ENCODE results near the gene TSPAN19.

Gene TSPAN19

GRCh38 chr12:85000729-85001128 lies 35.3 kb downstream of the TSPAN19 start:
- no peak for DNase-seq (ENCODE audit: low read depth)

- DNase-seq (ENCODE audit: low read depth) = no peak
Observed at GRCh38 chr12:84998341-84998740, 37.7 kb downstream of the TSPAN19 start.

- DNase-seq (ENCODE audit: low read depth) = no peak
Observed at GRCh38 chr12:84996759-84997158, 39.3 kb downstream of the TSPAN19 start.

GRCh38 chr12:84995641-84996040 lies 40.4 kb downstream of the TSPAN19 start:
- no peak for DNase-seq (ENCODE audit: low read depth)

- no peak for DNase-seq (ENCODE audit: low read depth)
Observed at GRCh38 chr12:84994426-84994825, 41.7 kb downstream of the TSPAN19 start.

DNA sequence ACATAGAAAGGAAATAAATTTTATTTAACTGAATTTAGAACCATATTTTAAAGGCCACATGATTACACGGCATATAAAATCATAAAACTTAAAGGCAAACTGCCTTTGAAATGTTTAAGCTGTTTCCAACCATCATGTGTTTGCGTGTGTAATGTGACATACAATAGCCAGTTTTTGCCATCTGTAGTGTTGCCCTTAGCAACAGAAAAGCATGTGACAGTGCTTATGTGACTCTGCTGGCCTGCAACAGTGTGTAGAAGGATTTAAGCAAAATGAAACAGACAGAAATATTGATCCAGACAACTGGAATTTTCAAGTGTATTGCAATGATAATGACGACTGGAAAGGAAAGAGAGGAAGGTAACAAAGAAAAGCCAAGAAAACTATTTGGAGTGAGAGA lies 49.5 kb downstream of the TSPAN19 start:
- no peak for DNase-seq (ENCODE audit: low read depth)

DNA sequence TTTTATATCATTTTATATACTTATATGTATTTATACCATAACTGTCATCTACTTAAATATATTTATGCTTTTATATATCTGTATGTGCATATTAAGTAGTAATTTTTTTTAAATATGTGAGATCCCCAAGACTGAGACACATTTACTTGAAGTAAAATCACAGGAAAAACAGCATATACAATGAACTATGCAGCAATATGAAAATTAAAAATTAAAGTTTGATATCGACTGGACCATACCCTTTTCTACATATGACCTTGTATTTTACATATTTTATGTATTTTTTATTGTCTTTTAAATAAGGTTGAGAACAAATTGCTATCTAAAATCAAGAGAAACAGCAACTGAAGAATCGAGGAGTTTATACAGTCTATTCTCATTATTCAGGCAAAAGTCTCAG lies 50.0 kb downstream of the TSPAN19 start:
- DNase-seq (ENCODE audit: low read depth) = no peak

DNA sequence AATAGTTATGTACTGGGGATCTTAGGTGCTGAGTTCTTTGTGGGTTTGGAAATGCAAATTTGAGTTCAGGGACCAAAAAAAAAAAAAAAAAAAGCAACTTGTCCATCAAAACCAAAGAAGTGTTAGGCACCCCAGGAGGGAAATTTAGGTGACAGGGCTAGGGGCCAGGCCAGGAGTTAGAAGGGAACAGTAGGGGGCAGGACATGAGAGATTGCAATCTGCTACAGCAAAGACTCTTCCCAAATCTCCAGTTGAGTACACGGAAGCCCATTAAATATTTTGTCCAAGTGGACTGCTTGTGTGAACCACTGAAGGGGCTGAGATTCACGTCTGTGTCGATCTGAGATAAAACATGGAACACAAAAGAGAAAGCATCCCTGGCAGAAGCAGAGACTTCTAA lies 52.8 kb downstream of the TSPAN19 start:
- DNase-seq (ENCODE audit: low read depth) = no peak

DNA sequence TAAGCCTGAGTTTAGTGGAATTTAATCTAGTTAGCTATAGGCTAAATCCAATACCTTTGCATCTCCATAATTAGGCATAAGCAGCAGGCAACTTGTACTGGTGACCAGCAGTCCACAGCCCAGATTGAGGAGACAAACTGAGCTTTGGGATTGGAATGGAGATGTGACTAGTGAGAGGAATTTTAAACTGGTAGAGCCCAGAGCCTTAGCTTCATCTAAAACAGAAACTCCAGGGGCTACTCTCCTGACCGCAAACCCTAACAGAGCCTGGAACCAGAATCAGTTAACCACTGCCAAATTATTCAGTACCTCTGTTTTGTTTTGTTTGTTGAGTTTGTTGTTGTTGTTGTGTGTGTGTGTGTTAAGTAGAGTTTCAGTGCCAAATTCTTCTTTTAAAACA lies 53.2 kb downstream of the TSPAN19 start:
- DNase-seq (ENCODE audit: low read depth) = no peak

- no peak for DNase-seq (ENCODE audit: low read depth)
Observed at GRCh38 chr12:84978921-84979320, 57.2 kb downstream of the TSPAN19 start.

GRCh38 chr12:84976133-84976532 lies 59.9 kb downstream of the TSPAN19 start:
- no peak for DNase-seq (ENCODE audit: low read depth)

DNA sequence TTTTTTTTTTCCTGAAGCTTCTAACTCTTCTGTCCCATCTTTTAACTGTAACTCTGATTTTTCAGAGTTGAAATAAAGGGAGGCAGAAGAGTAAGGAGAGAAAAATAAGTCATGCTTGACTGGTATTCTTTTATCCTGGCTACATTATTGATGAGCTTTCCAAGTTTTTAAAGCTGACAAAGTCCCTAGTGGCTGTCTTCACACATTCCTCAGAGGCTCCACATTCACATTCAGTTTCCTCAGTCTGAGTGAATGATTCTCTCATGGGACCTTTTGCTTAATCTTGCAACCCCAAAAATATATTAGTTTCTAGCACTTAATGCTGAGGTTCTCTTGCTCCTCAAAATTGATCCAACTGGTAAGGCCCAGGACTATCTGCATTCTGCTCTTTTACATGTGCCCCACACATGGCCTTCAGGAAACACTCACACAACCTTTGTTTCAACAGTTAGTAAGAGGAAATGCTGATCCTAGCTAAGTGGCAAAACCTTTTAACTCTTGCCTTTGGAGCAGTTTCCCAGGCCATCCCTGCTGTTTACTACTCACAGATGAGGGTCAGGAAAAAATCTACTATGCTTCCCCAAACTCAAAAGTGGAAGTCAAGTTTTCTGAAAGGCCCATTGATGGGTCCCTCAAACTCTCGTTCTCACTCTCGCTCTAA lies 61.8 kb downstream of the TSPAN19 start:
- no peak for DNase-seq (ENCODE audit: low read depth)

GRCh38 chr12:84973026-84973425 lies 63.1 kb downstream of the TSPAN19 start:
- DNase-seq (ENCODE audit: low read depth) = no peak

DNA sequence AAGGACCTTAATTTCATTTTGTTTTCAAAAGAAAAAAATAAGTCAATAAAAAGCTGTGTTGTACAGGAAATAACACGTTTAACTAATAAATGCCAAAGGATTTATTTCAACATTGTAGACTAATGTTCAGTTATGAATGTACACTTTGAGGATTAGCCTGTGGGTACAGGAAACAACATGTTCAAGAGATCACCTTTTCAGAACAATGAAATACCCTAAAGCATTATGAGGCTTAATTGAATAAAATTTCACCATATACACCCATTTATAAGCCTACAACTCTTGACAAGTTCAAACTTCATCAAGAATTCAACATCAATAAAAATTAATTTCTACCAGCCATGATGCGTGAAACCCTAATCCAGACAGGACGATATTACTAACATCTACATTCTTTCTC lies 66.9 kb downstream of the TSPAN19 start:
- DNase-seq (ENCODE audit: low read depth) = no peak

All from stimulated activated CD4-positive, alpha-beta T cell treated with anti-CD3 and anti-CD28 coated beads, Interleukin-2, amount 100 ng/mL, for 4 hours (primary cell).